ENCODE results near the gene DMD. TPM values are rescaled to one million over a fixed set of nuclear protein-coding genes. Genes with fewer than 3 reads are reported as not detected.

The DMD gene
- polyA plus RNA-seq, 2 of the 4 experiments (the other 2 are of a cell fraction) = 0.03 TPM; not detected in 1

- 12% methylated on average over 3 of the region's 3 CpGs for WGBS (ENCODE audit: missing lambda C conversion rate)
- no peak for TF ChIP-seq MAFK (IDR thresholded peaks at IDR 0.05; ENCODE audit: partially characterized antibody)
- TF ChIP-seq ESRRA (IDR thresholded peaks at IDR 0.05; ENCODE audit: borderline replicate concordance, low read length) = no peak
- TF ChIP-seq EP300 (IDR thresholded peaks at IDR 0.05) = no peak
- no peak for TF ChIP-seq HOXB13 (CRISPR knock-in tag; IDR thresholded peaks at IDR 0.05; ENCODE audit: low read depth)
- no peak for TF ChIP-seq ZFP36 (IDR thresholded peaks at IDR 0.05; ENCODE audit: borderline replicate concordance, partially characterized antibody)
- TF ChIP-seq BHLHE40 (IDR thresholded peaks at IDR 0.05; ENCODE audit: low read depth, low read length) = no peak
- TF ChIP-seq CHD2 (IDR thresholded peaks at IDR 0.05; ENCODE audit: low read length, partially characterized antibody) = no peak
- no peak for TF ChIP-seq SMC3 (IDR thresholded peaks at IDR 0.05)
- TF ChIP-seq EHMT2 (IDR thresholded peaks at IDR 0.05; ENCODE audit: low read depth) = no peak
- no peak for TF ChIP-seq RNF2 (IDR thresholded peaks at IDR 0.05; ENCODE audit: borderline replicate concordance, low read depth)
- no peak for TF ChIP-seq GATA3 (IDR thresholded peaks at IDR 0.05; ENCODE audit: borderline replicate concordance)
- no peak for TF ChIP-seq NPAS2 (CRISPR knock-in tag; IDR thresholded peaks at IDR 0.05; ENCODE audit: borderline replicate concordance)
- TF ChIP-seq, protein P1, sequence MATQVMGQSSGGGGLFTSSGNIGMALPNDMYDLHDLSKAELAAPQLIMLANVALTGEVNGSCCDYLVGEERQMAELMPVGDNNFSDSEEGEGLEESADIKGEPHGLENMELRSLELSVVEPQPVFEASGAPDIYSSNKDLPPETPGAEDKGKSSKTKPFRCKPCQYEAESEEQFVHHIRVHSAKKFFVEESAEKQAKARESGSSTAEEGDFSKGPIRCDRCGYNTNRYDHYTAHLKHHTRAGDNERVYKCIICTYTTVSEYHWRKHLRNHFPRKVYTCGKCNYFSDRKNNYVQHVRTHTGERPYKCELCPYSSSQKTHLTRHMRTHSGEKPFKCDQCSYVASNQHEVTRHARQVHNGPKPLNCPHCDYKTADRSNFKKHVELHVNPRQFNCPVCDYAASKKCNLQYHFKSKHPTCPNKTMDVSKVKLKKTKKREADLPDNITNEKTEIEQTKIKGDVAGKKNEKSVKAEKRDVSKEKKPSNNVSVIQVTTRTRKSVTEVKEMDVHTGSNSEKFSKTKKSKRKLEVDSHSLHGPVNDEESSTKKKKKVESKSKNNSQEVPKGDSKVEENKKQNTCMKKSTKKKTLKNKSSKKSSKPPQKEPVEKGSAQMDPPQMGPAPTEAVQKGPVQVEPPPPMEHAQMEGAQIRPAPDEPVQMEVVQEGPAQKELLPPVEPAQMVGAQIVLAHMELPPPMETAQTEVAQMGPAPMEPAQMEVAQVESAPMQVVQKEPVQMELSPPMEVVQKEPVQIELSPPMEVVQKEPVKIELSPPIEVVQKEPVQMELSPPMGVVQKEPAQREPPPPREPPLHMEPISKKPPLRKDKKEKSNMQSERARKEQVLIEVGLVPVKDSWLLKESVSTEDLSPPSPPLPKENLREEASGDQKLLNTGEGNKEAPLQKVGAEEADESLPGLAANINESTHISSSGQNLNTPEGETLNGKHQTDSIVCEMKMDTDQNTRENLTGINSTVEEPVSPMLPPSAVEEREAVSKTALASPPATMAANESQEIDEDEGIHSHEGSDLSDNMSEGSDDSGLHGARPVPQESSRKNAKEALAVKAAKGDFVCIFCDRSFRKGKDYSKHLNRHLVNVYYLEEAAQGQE (IDR thresholded peaks at IDR 0.05) = no peak
- no peak for TF ChIP-seq E2F6 (IDR thresholded peaks at IDR 0.05; ENCODE audit: borderline replicate concordance, low read depth)
- no peak for TF ChIP-seq HDAC2 (IDR thresholded peaks at IDR 0.05)
- ATAC-seq (no peak), DNase-seq (ENCODE audit: low read depth in 1 of 2, low spot score in 1 of 2) (no peak), FAIRE-seq (no peak)
- ChIA-PET CTCF (no interaction called here), POLR2A (no interaction called here)
- H3K4me1 ChIP-seq = no peaks in the 10 kb centered on the region
- no peak overlapping the region for H3K4me2 ChIP-seq
- no peak overlapping the region for H3K4me3 ChIP-seq
- no peak overlapping the region for H3K27ac ChIP-seq
- H3K9me3 ChIP-seq = no peaks in the 10 kb centered on the region
Observed at GRCh38 chrX:31186693-31187338, 2024.5 kb downstream of the DMD start.

- Histone ChIP-seq H3K4me1 (no peaks in the 10 kb centered on the region), H3K27ac (no peak overlapping the region), H3K4me2 (no peak overlapping the region), H3K4me3 (no peak overlapping the region), H3K9me3 (no peaks in the 10 kb centered on the region)
- 67% methylated on average over 1 of the region's 1 CpG for WGBS (ENCODE audit: missing lambda C conversion rate)
- ChIA-PET POLR2A (no interaction called here), CTCF (no interaction called here)
- FAIRE-seq (no peak), ATAC-seq (no peak), DNase-seq (ENCODE audit: low read depth in 1 of 2, low spot score in 1 of 2) (no peak)
- no peak for TF ChIP-seq GATA3 (IDR thresholded peaks at IDR 0.05; ENCODE audit: borderline replicate concordance)
- TF ChIP-seq RCOR1 (IDR thresholded peaks at IDR 0.05; ENCODE audit: low read depth, low read length) = no peak
- TF ChIP-seq HOXB13 (CRISPR knock-in tag; IDR thresholded peaks at IDR 0.05; ENCODE audit: low read depth) = no peak
- no peak for TF ChIP-seq POLR2AphosphoS2 (conservative IDR thresholded peaks at IDR 0.05; ENCODE audit: low read length)
- TF ChIP-seq, protein P1 (IDR thresholded peaks at IDR 0.05) = no peak
- TF ChIP-seq NFE2L2 (conservative IDR thresholded peaks at IDR 0.05; ENCODE audit: low read length) = no peak
Observed at GRCh38 chrX:31185884-31186283, 2025.5 kb downstream of the DMD start.

Data from A549 (cell line).